ENCODE measurements around the gene GH2. TPM values are rescaled to one million over a fixed set of nuclear protein-coding genes. Genes with fewer than 3 reads are reported as not detected.

The GH2 gene
- total and polyA plus RNA-seq, 10 donors, result not detected

GRCh38 chr17:63837962-63838600, 43.7 kb downstream of the GH2 start:
- Histone ChIP-seq H3K27me3 (replicated peaks in 1 of 7) (peaks cover 0 to 7% (median 0%) of the 10 kb centered on the region in 7 donors), H3K27ac (peak overlapping the region in 6 of 8 donors; percentile 38 to 97 (median 97)), H3K36me3 (peaks cover 7 to 54% (median 41%) of the 10 kb centered on the region in 6 donors), H3K4me1 (peaks cover 43 to 88% (median 62%) of the 10 kb centered on the region in 6 donors), H3K9me3 (no peaks in the 10 kb centered on the region), H3K4me3 (peak overlapping the region in 1 of 8 donors; percentile 91)
- DNase-seq, result peak; percentile 67
- 83 to 89% (median 85%) methylated on average over 5 of the region's 5 CpGs for WGBS, 5 donors
- intact Hi-C loops (cut with DNase I; ENCODE audit: low total_unique reads), result no loop called here
- TF ChIP-seq POLR2A (IDR thresholded peaks at IDR 0.05) (no peak), CTCF (IDR thresholded peaks at IDR 0.05 in 8 of 11, conservative IDR thresholded peaks at IDR 0.05 in 3 of 11) (no peak), POLR2AphosphoS5 (IDR thresholded peaks at IDR 0.05) (no peak)

- intact Hi-C loops (cut with DNase I; ENCODE audit: low total_unique reads), result no loop called here
- 80 to 90% (median 89%) methylated on average over 5 to 12 of the region's 12 CpGs for WGBS, 5 donors
These were observed 44.3 kb downstream of the GH2 start for GRCh38 chr17:63837480-63837879.

GRCh38 chr17:63836811-63837210, 44.9 kb downstream of the GH2 start:
- DNase-seq, result peak; percentile 54
- Histone ChIP-seq H3K9me3 (no peaks in the 10 kb centered on the region), H3K36me3 (peaks cover 7 to 66% (median 53%) of the 10 kb centered on the region in 6 donors), H3K4me1 (peaks cover 43 to 97% (median 60%) of the 10 kb centered on the region in 6 donors), H3K27me3 (replicated peaks in 1 of 7) (no peaks in the 10 kb centered on the region), H3K27ac (peak overlapping the region in 3 of 8 donors; percentile 97), H3K4me3 (no peak overlapping the region)
- intact Hi-C loops (cut with DNase I; ENCODE audit: low total_unique reads), result no loop called here
- TF ChIP-seq CTCF (IDR thresholded peaks at IDR 0.05 in 8 of 11, conservative IDR thresholded peaks at IDR 0.05 in 3 of 11) (no peak), POLR2AphosphoS5 (IDR thresholded peaks at IDR 0.05) (no peak), POLR2A (IDR thresholded peaks at IDR 0.05) (no peak)
- 92 to 97% (median 96%) methylated on average over 7 of the region's 7 CpGs for WGBS, 5 donors

More at GRCh38 chr17:63837480-63837879, 44.3 kb downstream of the GH2 start:
- Histone ChIP-seq H3K27ac (peak overlapping the region in 6 of 8 donors; percentile 38 to 97 (median 97)), H3K4me1 (peaks cover 43 to 94% (median 61%) of the 10 kb centered on the region in 6 donors), H3K9me3 (no peaks in the 10 kb centered on the region), H3K27me3 (replicated peaks in 1 of 7) (peaks cover 0 to 1% (median 0%) of the 10 kb centered on the region in 7 donors), H3K4me3 (no peak overlapping the region), H3K36me3 (peaks cover 7 to 60% (median 47%) of the 10 kb centered on the region in 6 donors)
- peak; percentile 68 for DNase-seq
- no peak for TF ChIP-seq CTCF (IDR thresholded peaks at IDR 0.05 in 8 of 11, conservative IDR thresholded peaks at IDR 0.05 in 3 of 11)
- peak in 1 of 3 donors; percentile 47 for TF ChIP-seq POLR2AphosphoS5 (IDR thresholded peaks at IDR 0.05)
- TF ChIP-seq POLR2A (IDR thresholded peaks at IDR 0.05), result no peak

GRCh38 chr17:63835167-63835720, 46.5 kb downstream of the GH2 start:
- Histone ChIP-seq H3K4me3 (no peak overlapping the region), H3K9me3 (no peaks in the 10 kb centered on the region), H3K4me1 (peaks cover 27 to 97% (median 59%) of the 10 kb centered on the region in 6 donors), H3K36me3 (peaks cover 7 to 82% (median 69%) of the 10 kb centered on the region in 6 donors), H3K27me3 (replicated peaks in 1 of 7) (no peaks in the 10 kb centered on the region), H3K27ac (peak overlapping the region in 5 of 8 donors; percentile 31 to 66 (median 42))
- intact Hi-C loops (cut with DNase I; ENCODE audit: low total_unique reads), result no loop called here
- DNase-seq, result peak; percentile 47
- 85 to 92% (median 87%) methylated on average over 9 of the region's 9 CpGs for WGBS, 5 donors
- TF ChIP-seq POLR2A (IDR thresholded peaks at IDR 0.05) (no peak), CTCF (IDR thresholded peaks at IDR 0.05 in 8 of 11, conservative IDR thresholded peaks at IDR 0.05 in 3 of 11) (peak in 2 of 11 experiments; percentile 8 to 17)

Measured in spleen (tissue), 11 donors.